Panc1 (cell line): Measurements from ENCODE around the gene EFEMP1. TPM values are rescaled to one million over a fixed set of nuclear protein-coding genes. Genes with fewer than 3 reads are reported as not detected.

ENCODE experiments used
- ATAC-seq: fragments of 200-7000 bp; cut with Tn5 transposase; 2 replicates; pipeline ENCODE4 v1.9.1; 2020; ENCODE audit warnings: mild to moderate bottlenecking, moderate library complexity
- BruUV-seq: library from RNA; stranded (reverse); fragments of 400-500 nt; replicated peaks from 2 replicates; lab custom pipeline; 2021; lab: Mats Ljungman, UMichigan
- CTCF ChIA-PET: fragments of 300-600 bp; sonication (Branson Sonifier 250); formaldehyde crosslinking; loops from one replicate; lab custom pipeline; 2022; ENCODE audit warnings: antibody characterized with exemption; lab: Charles Lee
- POLR2A ChIA-PET: fragments of 300-600 bp; sonication (Branson Sonifier 250); formaldehyde crosslinking; loops from one replicate; lab custom pipeline; 2022; ENCODE audit warnings: antibody characterized with exemption; lab: Charles Lee
- DNase-seq: peaks from one replicate; pipeline ENCODE4 v3.0.0-alpha.2; 2010; ENCODE audit warnings: low read depth, low spot score
- H3K27ac ChIP-seq: 2 replicates; pipeline ENCODE4 v1.5.1; 2011; ENCODE audit warnings: mild to moderate bottlenecking, low read length, inconsistent platforms
- H3K27me3 ChIP-seq: fragments of 200-500 bp; sonication (Bioruptor generic); 2 replicates; pipeline ENCODE4 v1.6.0; 2014; ENCODE audit warnings: low read length, inconsistent platforms; ENCODE audit not compliant: control insufficient read depth, insufficient read depth
- H3K36me3 ChIP-seq: fragments of 200-500 bp; sonication (Bioruptor generic); 2 replicates; pipeline ENCODE4 v1.5.1; 2014; ENCODE audit warnings: inconsistent platforms, mild to moderate bottlenecking, low read length, moderate library complexity; ENCODE audit not compliant: control insufficient read depth, insufficient read depth
- H3K4me1 ChIP-seq: 2 replicates; pipeline ENCODE4 v1.5.1; 2011; ENCODE audit warnings: inconsistent platforms, mild to moderate bottlenecking, low read length, moderate library complexity; ENCODE audit not compliant: control insufficient read depth, insufficient read depth
- H3K4me3 ChIP-seq, 2 experiments: 2 replicates each; pipeline ENCODE4 v1.5.1; 2011 to 2012; ENCODE audit warnings: low read depth in 2 of 2, low read length in 2 of 2, mild to moderate bottlenecking in 2 of 2, inconsistent platforms in 1 of 2, moderate library complexity in 1 of 2
- H3K9me3 ChIP-seq: fragments of 200-500 bp; sonication (Bioruptor generic); 2 replicates; pipeline ENCODE4 v1.5.1; 2014; ENCODE audit warnings: low read depth, mild to moderate bottlenecking, inconsistent platforms, low read length, moderate library complexity; ENCODE audit not compliant: control insufficient read depth, insufficient read depth
- CTCF ChIP-seq: fragments of 450-650 bp; IDR thresholded peaks from 2 replicates; pipeline ENCODE4 v1.5.1; 2017; ENCODE audit warnings: mild to moderate bottlenecking
- POLR2AphosphoS5 ChIP-seq: IDR thresholded peaks from 2 replicates; pipeline ENCODE4 v1.6.1; 2012; ENCODE audit warnings: mild to moderate bottlenecking, low read depth, low read length, moderate library complexity
- REST ChIP-seq, 2 experiments: IDR thresholded peaks; 2 replicates each; pipeline ENCODE4 v1.6.1; 2011 to 2012; ENCODE audit warnings: low read depth in 2 of 2, control low read depth in 1 of 2, low read length in 1 of 2, mild to moderate bottlenecking in 1 of 2, moderate library complexity in 1 of 2; ENCODE audit not compliant: insufficient read depth in 1 of 2
- SIN3A ChIP-seq: IDR thresholded peaks from 2 replicates; pipeline ENCODE4 v1.6.1; 2012; ENCODE audit warnings: low read depth, mild to moderate bottlenecking, low read length, moderate library complexity, borderline replicate concordance; ENCODE audit not compliant: insufficient read depth
- TCF7L2 ChIP-seq: IDR thresholded peaks from 2 replicates; pipeline ENCODE4 v1.6.1; 2011; ENCODE audit warnings: mild to moderate bottlenecking, low read depth, low read length, inconsistent platforms
- in situ Hi-C: cut with HindIII; loops from 2 replicates; pipeline ENCODE4 v1.10.0; 2016; ENCODE audit warnings: low sequenced_read_pairs, low pct_unique_long_range_greater_than_20kb
- intact Hi-C: fragments of 100-400 bp; cut with micrococcal nuclease; formaldehyde crosslinking; loops from one replicate; pipeline ENCODE4 v1.10.0; 2022; ENCODE audit not compliant: unreplicated experiment
- total RNA-seq: library from RNA; stranded (reverse); gene quantifications from one replicate; pipeline ENCODE4 v1.2.1, GENCODE V29; 2021; ENCODE audit not compliant: unreplicated experiment

EFEMP1 gene
- total RNA-seq, 1 experiment from 2014 or later, result 15.5 TPM

- Histone ChIP-seq H3K27ac (no peak overlapping the region), H3K4me3 (no peak overlapping the region), H3K27me3 (no peaks in the 10 kb centered on the region; the same call in 1 of the 2 replicates), H3K9me3 (no peaks in the 10 kb centered on the region), H3K36me3 (no peaks in the 10 kb centered on the region), H3K4me1 (no peaks in the 10 kb centered on the region)
- no peak for TF ChIP-seq REST (IDR thresholded peaks at IDR 0.05; ENCODE audit: insufficient read depth in 1 of 2, low read depth in 2 of 2, low read length in 1 of 2)
- no peak for TF ChIP-seq POLR2AphosphoS5
- TF ChIP-seq TCF7L2, result no peak
- no peak for TF ChIP-seq SIN3A
- no peak for TF ChIP-seq CTCF
- DNase-seq, result no peak
- intact Hi-C loops, result no loop called here
- no peak for ATAC-seq
- ChIA-PET POLR2A (no interaction called here), CTCF (no interaction called here)
- BruUV-seq, result no TSS peak
- in situ Hi-C loops, result no loop called here
Observed at GRCh38 chr2:55906993-55907392, 16.6 kb downstream of the EFEMP1 start.

GRCh38 chr2:55903727-55904126 lies 19.9 kb downstream of the EFEMP1 start:
- BruUV-seq, result no TSS peak
- ATAC-seq, result no peak
- no peak overlapping the region for H3K4me3 ChIP-seq
- no peaks in the 10 kb centered on the region for H3K36me3 ChIP-seq
- CTCF ChIA-PET, result no interaction called here
- no peak for DNase-seq
- no peaks in the 10 kb centered on the region for H3K27me3 ChIP-seq
- no peak for TF ChIP-seq TCF7L2
- no peak for TF ChIP-seq POLR2AphosphoS5
- TF ChIP-seq SIN3A, result no peak
- TF ChIP-seq REST (IDR thresholded peaks at IDR 0.05; ENCODE audit: insufficient read depth in 1 of 2, low read depth in 2 of 2, low read length in 1 of 2), result no peak
- no peak for TF ChIP-seq CTCF
- in situ Hi-C loops (no loop called here), intact Hi-C loops (no loop called here)
- POLR2A ChIA-PET, result no interaction called here
- H3K9me3 ChIP-seq, result no peaks in the 10 kb centered on the region
- no peak overlapping the region for H3K27ac ChIP-seq
- no peaks in the 10 kb centered on the region for H3K4me1 ChIP-seq
